GM13977 (cell line): ENCODE data around the gene CUL7.

Source experiments
- DNase-seq: peaks from one replicate; pipeline ENCODE4 v3.0.0; 2012; ENCODE audit warnings: low spot score
- CTCF ChIP-seq: IDR thresholded peaks from 2 replicates; pipeline ENCODE4 v1.5.1; 2012; ENCODE audit warnings: mild to moderate bottlenecking, control low read depth; ENCODE audit not compliant: insufficient read depth; ENCODE audit errors: extremely low read depth, missing control alignments
- in situ Hi-C: fragments of 300-500 bp; cut with MboI; formaldehyde crosslinking; loops from one replicate; pipeline ENCODE4 v1.12.0; 2022; ENCODE audit warnings: low sequenced_read_pairs, low pct_unique_long_range_greater_than_20kb, mixed read lengths, inconsistent platforms; ENCODE audit not compliant: unreplicated experiment

Gene CUL7

GRCh38 chr6:42996513-42996912 lies 57.1 kb downstream of the CUL7 start:
- in situ Hi-C loops: no loop called here
- DNase-seq: no peak
- TF ChIP-seq CTCF: no peak

GRCh38 chr6:42993445-42993844 lies 60.2 kb downstream of the CUL7 start:
- DNase-seq: no peak

GRCh38 chr6:42989923-42990322 lies 63.7 kb downstream of the CUL7 start:
- TF ChIP-seq CTCF: no peak
- in situ Hi-C loops: no loop called here
- DNase-seq: no peak

More at GRCh38 chr6:42993445-42993844, 60.2 kb downstream of the CUL7 start:
- no peak for TF ChIP-seq CTCF
- in situ Hi-C loops: no loop called here

GRCh38 chr6:42988486-42989020 lies 65.1 kb downstream of the CUL7 start:
- in situ Hi-C loops: no loop called here

More at GRCh38 chr6:42988486-42989020, 65.1 kb downstream of the CUL7 start:
- no peak for TF ChIP-seq CTCF
- no peak for DNase-seq
